HG02870 (cell line): ENCODE measurements around the gene RELCH.

Source experiments
- ATAC-seq: cut with Tn5 transposase; IDR thresholded peaks from one replicate; pipeline ENCODE4 v1.9.1; 2021; ENCODE audit warnings: mild to moderate bottlenecking, moderate library complexity; ENCODE audit not compliant: unreplicated experiment

RELCH gene

DNA sequence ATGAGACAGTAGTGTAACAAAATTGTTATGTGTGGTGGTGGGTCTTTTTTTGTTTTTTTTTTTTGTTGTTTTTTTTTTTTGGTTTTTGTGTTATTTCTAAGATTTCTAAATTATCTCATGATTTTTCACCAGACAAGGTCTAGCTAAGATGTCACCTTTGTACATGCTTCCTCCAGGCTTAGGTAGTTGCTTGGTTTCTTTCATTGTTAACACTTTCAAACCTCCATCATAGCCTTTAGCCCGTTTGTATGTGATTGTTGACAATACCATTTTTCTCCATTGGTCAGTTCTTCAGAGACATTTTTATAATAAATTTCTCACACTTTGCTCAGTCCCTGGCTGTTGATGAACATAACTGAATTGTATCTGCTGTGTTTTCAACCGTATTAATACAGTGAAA is 2.2 kb downstream of the RELCH start:
- no peak for ATAC-seq

DNA sequence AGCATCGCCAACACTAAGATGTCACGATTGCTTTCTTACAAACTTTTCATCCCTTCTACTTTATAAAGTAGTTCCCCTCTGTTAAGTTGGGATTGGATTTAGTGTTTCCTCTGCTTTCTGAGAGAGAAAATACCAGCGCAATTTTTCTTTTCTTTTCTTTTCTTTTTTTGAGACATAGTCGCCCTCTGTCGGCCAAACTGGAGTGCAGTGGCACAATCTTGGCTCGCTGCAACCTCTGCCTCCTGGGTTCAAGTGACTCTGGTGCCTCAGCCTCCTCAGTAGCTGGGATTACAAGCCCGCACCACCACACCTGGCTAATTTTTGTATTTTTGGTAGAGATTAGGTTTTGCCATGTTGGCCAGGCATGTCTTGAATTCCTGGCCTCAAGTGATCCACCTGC is 9.0 kb downstream of the RELCH start:
- no peak for ATAC-seq

DNA sequence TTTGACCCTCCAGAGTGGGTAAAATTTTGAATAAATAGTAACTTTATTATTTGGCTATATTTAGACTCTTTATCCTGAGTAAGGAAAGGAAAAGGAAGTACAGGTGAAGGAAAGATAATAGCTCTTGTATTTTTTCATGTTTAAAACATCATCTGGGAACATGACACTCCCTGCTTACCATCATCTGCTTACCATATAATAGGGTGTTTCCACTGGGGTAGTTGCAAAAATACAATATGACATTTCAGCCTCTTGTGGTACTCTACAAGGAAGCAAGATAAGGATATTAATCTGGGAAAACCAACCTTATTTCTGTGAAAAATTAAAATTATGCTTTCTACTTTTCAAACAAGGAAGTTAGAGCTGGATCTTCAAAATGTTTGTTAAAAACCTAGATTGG is 9.9 kb downstream of the RELCH start:
- no peak for ATAC-seq

DNA sequence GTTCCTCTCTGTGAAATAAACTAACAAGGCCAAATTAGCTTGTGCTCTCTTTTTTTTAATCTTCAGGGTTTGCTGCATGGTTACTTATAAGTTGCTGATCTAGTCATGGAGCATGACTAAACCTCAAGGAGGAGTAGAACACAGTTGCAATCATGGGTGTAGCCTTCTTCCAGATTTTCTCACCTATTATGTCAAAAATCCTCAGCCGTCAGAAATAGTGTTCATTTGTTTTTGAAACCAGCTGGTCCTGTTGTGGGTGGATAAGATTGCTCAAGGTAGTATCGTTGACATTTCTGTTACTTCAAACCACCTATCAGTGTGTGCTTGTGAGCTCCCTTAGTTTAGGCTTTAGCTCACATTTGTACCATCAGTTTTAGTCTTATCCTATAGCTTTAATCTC is 11.2 kb downstream of the RELCH start:
- peak; percentile 42 for ATAC-seq

DNA sequence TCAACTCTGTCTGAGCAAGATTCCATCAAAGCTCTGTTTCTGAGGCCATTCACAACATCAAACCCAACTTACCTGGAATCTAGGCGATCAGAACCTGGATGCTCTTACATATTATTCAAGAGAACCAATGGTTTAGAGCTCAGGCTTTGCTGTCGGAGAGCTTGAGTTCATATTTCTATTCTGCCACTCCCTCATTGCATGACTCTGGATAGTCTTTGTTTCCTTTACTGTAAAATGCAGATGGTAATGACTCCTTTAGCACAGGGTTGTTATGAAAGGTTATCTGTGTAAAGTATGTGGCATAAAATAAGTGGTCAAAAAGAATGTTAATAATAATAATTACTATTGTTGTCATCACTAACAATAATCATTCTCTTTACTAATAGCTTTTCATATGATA is 12.6 kb downstream of the RELCH start:
- no peak for ATAC-seq

DNA sequence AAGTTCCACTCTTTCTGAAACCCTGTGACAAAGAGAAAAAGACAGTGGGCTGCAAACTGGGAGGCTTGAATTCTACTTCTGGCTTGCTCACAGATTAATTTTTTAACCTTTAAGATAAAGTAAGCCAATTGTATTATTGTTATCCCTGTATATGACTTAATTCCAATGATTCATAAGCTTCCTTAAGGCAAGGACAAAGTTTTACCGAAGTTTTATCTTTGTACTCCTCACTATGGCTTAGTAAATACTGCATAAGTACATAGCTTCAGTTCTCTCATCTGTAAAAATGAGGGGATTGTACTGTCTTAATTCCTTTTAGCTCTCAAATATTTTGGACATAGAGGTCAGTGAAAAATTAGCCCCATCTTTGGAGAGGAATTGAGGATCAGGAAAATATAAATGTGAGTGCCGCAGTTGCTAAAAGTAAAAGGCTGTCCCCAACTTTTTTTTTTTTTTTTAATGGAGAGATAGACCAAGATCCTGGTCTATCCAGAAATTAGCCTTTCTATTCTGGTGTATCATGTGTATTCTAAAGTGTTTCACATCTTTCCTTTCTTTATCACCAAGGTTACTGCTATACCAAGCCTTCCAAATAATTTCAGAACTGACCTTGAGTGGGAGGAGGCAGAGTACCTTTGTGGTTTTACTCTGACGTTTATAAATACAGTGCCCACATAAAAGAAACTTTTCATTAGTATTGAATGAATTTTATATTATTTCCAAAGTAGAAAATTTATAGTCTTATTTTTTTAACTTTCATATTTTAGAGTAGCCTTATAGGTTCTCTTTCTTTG is 13.3 kb downstream of the RELCH start:
- ATAC-seq: no peak

DNA sequence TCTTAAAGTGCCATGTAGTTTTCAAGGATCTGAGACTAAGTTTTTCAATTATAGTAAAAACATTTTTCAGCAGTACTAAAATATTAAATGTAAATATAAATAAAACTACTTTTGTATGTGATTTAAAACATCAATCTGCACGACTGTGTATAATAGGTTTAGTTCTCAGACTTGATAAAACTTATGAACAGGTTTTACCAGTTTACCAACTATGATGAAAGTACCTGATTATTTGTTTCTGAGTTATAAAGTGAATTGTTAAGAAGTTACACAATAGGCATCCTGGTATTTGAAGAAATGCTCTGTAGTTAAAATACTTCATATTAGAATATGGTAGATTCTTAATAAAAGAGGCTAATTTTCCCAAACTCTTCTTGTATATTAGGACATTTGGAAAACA is 14.8 kb downstream of the RELCH start:
- no peak for ATAC-seq

DNA sequence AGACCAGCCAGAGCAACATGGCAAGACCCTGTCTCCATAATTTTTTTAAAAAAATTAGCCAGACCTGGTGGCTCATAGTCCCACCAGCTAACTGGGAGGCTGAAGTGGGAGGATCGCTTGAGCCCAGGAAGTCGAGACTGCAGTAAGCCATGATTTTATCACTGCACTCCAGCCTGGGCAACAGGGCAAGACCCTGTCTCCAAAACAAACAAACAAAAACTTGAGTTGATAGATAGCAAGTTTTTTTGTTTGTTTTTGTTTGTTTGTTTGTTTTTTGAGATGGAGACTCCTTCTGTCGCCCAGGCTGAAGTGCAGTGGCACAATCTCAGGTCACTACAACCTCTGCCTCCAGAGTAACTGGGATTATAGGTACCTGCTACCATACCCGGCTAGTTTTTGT is 18.8 kb downstream of the RELCH start:
- no peak for ATAC-seq

DNA sequence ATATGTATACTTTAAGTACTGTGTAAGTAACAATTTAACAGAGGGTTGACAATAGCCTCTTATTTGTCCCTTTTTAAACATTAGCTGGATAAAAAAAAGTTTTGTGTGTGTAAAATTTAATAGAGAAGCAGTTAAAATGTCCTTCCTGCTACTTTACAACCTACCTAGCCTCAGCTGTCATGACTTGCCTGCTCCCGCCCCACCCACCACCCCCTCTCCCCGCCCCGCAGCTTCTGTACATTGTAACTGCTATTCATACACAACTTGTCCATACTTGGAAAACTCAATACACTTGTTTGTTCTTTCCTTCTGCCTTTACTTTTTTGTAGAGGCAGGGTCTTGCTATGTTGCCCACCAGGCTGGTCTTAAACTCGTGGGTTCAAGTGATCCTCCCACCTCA is 19.5 kb downstream of the RELCH start:
- ATAC-seq: no peak

DNA sequence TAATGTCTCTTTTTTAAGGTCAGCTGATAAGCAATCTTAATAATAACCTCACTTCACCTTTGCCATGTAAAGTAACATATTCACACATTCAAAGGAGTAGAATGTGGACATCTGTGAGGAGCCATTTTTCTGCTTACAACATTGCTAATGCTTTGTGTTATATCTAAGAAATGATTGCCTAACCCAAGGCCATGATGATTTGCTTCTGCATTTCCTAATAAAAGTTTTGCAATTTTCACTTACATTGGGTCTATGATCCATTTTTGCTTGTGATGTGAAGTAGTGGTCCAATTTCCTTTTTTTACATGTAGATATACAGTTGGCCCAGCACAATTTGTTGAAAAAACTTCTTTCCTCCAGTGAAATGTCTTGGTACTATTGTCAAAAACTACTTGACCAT is 22.0 kb downstream of the RELCH start:
- ATAC-seq: no peak

DNA sequence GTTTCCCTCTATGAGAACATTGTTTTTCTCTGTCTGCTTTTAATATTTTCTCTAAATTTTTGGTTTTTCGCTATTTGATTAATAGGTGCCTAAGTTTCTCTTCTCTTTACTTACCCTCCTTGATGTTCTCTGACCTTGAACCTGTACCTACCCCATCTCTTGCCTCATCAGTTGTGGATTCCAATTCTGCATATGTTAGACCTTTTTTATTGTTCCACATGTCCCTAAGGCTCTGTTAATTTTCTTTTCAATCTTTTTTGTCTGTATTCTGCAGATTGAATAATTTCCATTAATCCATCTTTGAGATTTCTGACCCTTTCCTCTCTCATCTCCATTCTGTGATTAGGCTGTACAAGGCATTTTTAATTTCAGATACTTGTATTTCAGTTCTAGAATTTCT is 23.1 kb downstream of the RELCH start:
- no peak for ATAC-seq

DNA sequence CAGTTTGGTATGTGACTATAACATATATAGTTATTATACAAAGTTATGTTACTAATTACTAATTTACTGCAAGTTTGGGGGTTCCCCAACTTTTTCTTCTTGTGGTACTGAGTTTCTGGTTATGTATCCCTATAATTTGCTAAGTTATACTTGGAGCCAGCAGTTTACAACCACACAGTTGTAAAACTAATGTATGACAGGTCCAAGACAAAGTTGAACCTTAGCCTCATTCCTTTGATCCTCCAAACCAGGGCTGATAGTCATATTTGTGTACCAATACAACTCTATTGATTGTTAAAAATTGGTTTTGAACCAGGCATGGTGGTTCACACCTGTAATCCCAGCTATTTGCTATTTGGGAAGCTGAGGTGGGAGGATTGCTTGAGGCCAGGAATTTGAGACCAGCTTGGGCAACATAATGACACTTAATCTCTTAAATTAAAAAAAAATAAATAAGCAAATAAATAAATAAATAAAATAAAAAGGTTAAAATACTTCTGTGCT is 24.3 kb downstream of the RELCH start:
- ATAC-seq: no peak

DNA sequence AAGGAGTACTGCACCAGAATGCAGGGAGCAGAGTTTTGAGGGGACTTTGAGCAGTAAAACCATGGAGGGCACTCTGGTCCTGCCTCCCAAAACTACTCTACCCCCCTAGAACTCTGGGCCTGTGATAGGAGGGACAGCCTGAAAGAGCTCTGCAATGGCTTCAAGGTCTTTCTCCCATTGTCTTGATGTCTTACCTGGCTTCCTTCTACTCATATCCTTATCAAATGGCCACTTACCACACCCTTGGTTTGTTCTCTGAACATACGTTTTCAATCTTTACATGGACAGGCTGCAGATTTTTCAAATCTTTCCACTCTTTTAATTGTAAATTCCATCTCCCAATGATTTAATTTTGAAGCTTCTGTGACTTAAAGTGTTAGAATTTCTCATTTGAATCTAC is 27.7 kb downstream of the RELCH start:
- no peak for ATAC-seq

DNA sequence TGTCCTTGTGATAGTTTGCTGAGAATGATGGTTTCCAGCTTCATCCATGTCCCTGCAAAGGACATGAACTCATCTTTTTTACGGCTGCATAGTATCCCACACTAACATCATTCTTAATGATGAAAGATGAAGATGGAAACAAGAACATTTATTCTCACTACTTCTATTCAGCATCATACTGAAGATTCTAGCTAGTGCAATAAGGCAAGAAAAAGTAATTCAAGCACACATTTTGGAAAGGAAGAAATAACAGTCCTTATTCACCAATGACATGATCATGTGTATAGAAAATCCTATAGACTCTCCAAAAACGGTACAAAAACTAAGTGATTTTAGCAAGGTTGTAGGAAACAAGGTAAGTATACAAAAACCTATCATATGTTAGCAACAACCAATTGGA is 37.2 kb downstream of the RELCH start:
- no peak for ATAC-seq

DNA sequence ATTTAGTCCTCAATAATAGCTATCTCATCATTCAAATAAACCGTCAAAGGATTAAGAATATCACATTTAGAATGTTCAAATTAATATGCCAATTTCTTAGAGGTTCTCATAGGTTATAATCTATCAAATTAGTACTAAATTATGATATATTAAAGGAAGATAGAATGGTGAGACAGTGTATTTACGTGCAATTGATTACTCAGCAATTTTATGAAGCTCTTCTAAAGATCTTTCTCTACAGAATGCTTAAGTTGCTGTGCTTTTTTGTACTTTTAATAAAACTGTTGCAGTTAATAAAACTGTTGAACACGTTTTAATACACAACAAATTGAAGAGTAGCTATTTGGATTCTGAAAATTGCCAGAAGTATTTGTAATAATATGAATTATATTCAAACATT is 39.0 kb downstream of the RELCH start:
- no peak for ATAC-seq

DNA sequence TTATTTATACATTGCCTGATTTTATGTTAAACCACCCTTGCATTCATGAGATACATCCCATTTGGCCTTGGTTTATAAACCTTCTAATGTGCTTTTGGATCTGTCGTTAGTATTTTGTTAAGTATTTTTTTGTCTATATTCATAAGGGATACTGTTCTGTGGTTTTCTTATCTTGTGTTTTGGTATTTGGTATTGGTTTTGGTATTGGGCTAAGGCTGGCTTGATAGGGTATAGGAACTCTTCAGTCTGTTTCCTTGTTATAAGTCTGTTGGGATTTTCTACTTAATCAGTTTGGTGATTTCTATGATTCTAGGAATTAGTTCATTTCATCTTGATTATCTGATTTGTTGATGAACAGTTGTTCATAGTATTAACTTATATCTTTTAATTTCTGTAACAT is 49.2 kb downstream of the RELCH start:
- ATAC-seq: no peak

DNA sequence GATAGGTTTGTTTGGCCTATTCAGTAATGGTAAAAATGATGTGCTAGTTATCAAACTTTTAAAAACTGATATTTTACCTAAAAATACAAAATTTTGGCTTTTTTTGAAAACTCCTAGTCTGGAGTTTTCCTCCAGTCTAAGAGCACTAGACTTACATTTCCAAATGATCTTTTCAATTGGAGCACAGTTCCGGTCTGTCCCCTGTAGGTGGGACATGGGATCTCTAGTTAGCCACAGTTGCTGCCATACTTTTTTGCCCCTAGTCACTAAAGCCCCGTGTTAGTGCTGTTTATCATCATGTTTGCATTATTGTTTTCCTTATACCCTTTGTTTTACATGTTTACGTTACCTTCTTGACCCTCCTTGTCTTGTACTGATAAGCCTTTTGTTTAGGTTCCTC is 52.4 kb downstream of the RELCH start:
- no peak for ATAC-seq

DNA sequence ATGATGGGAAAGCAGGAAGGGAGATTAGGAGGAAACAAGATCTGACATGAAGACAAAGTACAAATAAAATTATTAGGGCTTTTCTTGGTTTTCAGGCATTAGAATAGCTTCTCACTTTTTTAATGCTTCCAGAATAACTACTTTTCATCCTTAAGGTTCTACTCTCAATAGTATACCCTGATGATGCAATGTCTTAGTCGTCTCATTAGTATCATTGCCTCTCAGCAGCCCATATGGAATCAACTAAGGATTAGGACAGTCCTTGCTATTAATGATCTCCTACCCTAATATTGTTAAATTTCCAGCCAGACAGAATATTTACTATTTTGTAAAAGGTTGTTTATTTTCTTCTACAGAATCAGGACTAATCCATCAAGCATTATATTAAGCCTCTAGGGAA is 55.9 kb downstream of the RELCH start:
- no peak for ATAC-seq

DNA sequence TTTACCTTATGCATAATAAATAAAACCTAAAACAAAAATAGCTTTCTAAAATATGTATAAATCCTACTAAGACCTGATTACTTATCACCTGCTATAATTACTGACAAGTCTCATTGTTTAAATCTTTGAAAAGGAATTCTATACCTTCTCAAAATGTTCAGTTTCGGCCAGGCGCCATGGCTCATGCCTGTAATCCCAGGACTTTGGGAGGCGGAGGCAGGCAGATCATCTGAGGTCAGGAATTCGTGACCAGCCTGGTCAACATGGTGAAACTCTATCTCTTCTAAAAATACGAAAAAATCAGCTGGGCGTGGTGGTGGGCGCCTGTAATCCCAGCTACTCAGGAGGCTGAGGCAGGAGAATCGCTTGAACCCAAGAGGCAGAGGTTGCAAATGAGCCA is 58.1 kb downstream of the RELCH start:
- no peak for ATAC-seq

DNA sequence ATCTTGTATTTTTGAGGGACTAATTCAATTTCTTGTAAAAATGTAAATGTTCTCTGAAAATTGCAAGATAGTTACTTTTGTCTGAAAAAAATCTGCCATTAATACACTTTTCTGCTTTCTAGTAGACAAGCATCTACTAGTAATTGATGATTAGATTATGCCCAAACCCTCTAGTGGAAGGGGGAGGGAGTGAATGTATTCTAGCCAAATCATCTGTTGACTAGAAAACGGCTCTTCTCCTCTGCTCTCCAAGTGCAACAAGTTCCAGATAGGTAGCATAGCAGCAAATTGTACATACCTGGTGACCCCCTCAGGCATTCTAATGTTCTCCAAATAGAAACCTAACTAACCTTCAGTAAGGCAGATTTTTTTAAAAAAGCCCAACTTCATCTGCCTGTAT is 58.6 kb downstream of the RELCH start:
- ATAC-seq: no peak

DNA sequence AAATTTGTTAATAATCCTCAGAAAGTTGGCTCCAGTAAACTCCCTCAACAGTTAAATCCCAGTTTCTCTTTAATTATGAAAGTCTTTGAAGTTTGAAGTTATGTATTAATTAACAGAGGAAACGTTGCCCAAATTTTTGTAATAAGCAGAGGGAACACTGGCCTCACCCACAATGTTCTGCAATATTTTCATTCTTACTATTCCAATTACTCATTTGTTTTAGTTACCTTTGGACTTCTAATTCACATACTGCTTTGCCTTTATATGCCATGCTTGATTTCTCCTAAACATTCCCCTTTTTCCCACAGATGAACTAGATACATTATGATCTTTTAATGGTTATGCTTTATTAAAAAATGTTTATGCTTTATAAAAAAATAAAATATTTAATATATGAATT is 61.3 kb downstream of the RELCH start:
- ATAC-seq: no peak

DNA sequence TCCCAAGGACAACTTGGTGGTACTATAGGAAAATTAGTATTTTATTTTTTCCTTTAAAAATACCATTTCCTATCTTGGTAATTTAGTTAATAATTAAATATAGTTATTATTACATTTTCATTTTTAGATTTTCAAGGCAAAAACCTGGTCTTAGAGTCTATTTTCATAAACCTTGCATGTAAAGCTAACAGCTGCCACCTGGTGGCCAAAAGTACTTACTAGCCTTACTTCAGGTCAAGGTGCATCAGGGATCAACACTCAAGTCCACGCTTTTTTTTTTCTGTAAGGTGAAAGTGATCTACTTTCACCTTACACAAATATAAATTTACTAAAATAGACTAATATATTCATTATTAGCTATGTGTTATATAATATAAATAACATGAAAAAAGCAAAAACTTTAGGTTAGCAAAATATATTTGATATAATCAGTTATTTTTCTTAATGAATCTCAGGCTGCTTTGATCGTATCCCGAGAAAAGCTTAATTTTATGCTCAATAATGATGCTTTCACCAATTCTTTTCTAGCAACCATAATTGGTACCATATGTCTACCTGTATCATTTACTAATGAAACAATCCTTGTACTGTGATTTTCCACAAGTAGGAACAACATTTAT is 62.5 kb downstream of the RELCH start:
- ATAC-seq: peak; percentile 67

DNA sequence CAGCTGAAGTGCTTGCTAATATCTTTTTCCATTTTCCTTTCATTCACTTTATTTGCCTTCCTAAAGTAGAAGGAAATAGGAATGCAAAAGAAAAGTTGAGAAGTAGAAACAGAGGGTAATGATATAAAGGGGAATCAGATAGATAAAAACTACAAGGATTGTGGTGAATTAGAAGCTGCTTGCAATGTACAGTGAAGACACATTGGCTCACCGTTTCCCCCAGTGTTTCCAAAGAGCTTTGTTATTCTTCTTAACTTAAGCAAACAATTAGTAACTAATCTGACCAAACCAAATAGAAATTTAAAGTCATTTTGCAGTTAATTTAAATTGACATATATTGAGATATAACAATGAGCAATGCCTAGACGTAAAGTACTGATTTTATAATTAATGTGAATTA is 63.4 kb downstream of the RELCH start:
- ATAC-seq: no peak
